ENCODE data around the gene DSTN.

The DSTN gene

DNA sequence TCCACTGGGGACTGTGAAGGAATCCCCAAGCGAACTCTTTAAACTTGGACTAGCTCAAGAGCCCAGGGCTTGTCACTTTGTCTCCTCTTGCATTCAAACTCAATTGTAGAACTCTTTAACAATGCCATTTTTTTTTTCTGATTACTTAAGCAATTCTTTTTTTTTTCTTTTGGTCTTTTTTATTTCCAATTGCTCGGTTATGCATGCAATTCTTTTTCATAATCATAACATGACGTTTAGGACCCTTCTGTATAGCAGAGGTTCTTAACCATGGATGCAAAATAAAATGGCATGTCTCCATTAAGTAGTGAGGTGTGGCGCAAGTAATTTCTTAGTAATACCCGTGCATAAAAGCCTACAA lies 38.2 kb upstream of the DSTN start:
- Histone ChIP-seq H3K9ac (ENCODE audit: low read depth in 1 of 2, low read length in 2 of 2) (peak overlapping the region; percentile 22 to 51), H3K4me3 (ENCODE audit: low read depth in 1 of 2, low read length in 2 of 2) (peak overlapping the region; percentile 62 to 69), H3K4me1 (ENCODE audit: control insufficient read depth in 1 of 2, insufficient read depth in 2 of 2, low read length in 2 of 2) (peaks cover 6 to 11% of the 10 kb centered on the region in 2 donors), H3K9me3 (ENCODE audit: control insufficient read depth in 1 of 2, low read length in 2 of 2) (no peaks in the 10 kb centered on the region), H3K27ac (ENCODE audit: low read depth, low read length) (no peak overlapping the region), H3K27me3 (ENCODE audit: control insufficient read depth in 1 of 2, insufficient read depth in 2 of 2, low read length in 2 of 2) (peaks cover 0 to 3% of the 10 kb centered on the region in 2 donors), H3K36me3 (ENCODE audit: control insufficient read depth in 1 of 2, insufficient read depth in 2 of 2, low read length in 2 of 2) (no peaks in the 10 kb centered on the region)

DNA sequence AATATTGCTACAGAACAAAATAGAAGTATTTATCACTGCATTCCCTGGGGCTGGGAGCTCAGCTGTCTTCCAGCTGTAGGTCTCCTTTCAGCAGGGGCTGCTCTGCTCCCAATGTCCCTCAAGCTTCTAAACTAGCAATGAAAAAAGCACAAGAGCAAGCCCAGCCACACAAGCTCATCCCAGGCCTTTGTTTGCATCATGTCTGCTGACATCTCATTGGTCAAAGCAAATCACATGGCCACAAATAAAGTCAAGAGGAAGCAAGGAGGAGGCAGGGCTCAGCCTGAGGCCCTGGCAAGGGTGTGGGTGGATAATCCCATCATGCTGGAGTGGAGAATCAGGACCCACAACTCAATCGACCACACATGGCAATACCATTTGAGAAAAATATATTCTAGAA lies 36.5 kb upstream of the DSTN start:
- Histone ChIP-seq H3K4me3 (ENCODE audit: low read depth in 1 of 2, low read length in 2 of 2) (no peak overlapping the region), H3K4me1 (ENCODE audit: control insufficient read depth in 1 of 2, insufficient read depth in 2 of 2, low read length in 2 of 2) (peaks cover 6 to 11% of the 10 kb centered on the region in 2 donors), H3K9me3 (ENCODE audit: control insufficient read depth in 1 of 2, low read length in 2 of 2) (no peaks in the 10 kb centered on the region), H3K27ac (ENCODE audit: low read depth, low read length) (no peak overlapping the region), H3K27me3 (ENCODE audit: control insufficient read depth in 1 of 2, insufficient read depth in 2 of 2, low read length in 2 of 2) (peaks cover 0 to 3% of the 10 kb centered on the region in 2 donors), H3K9ac (ENCODE audit: low read depth in 1 of 2, low read length in 2 of 2) (no peak overlapping the region), H3K36me3 (ENCODE audit: control insufficient read depth in 1 of 2, insufficient read depth in 2 of 2, low read length in 2 of 2) (no peaks in the 10 kb centered on the region)

DNA sequence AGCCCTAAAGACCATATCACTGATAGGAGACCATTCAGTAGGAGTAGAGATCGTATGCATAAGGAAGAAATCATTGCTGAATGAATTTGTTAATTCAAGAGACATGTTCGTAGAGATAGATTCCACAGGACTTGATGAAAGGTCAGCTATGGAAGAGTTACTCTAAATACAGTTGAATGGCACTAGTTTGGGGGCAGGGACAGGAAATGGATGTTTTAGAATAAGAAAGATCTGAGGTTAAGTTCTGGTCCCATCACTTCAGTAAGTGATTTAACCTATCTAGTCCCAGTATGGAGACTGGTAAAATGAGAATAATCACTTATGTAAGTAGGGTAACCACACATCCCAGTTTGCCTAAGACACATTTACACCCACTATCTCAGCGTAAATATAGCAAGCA lies 35.8 kb upstream of the DSTN start:
- Histone ChIP-seq H3K27ac (ENCODE audit: low read depth, low read length) (no peak overlapping the region), H3K4me3 (ENCODE audit: low read depth in 1 of 2, low read length in 2 of 2) (no peak overlapping the region), H3K9ac (ENCODE audit: low read depth in 1 of 2, low read length in 2 of 2) (no peak overlapping the region), H3K4me1 (ENCODE audit: control insufficient read depth in 1 of 2, insufficient read depth in 2 of 2, low read length in 2 of 2) (peaks cover 6 to 11% of the 10 kb centered on the region in 2 donors), H3K27me3 (ENCODE audit: control insufficient read depth in 1 of 2, insufficient read depth in 2 of 2, low read length in 2 of 2) (peaks cover 0 to 3% of the 10 kb centered on the region in 2 donors), H3K9me3 (ENCODE audit: control insufficient read depth in 1 of 2, low read length in 2 of 2) (no peaks in the 10 kb centered on the region), H3K36me3 (ENCODE audit: control insufficient read depth in 1 of 2, insufficient read depth in 2 of 2, low read length in 2 of 2) (no peaks in the 10 kb centered on the region)

DNA sequence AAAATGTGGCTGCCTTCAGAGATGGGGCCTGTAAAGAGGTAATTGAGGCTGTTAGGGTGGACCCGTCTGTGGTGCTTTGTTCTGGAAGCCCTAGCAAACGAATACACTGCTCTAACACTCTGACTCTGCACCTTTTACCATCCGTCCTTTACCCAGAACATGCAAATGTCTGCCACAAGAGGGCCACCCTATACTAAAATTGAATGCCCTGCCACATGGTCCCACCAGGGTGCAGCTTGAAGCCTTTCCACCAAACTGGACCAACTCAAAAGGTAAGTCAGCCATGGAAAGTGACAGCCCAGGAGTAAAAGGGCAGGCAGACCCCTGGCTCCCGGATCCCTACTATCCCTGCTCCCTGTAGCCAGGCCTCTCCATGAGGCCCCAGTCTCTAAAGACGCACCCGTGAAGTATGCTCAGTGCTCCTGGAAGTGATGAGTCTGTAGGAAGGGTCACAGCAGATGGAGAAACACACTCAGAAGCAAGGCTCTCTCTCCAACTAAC lies 32.9 kb upstream of the DSTN start:
- Histone ChIP-seq H3K4me3 (ENCODE audit: low read depth in 1 of 2, low read length in 2 of 2) (no peak overlapping the region), H3K9ac (ENCODE audit: low read depth in 1 of 2, low read length in 2 of 2) (no peak overlapping the region), H3K4me1 (ENCODE audit: control insufficient read depth in 1 of 2, insufficient read depth in 2 of 2, low read length in 2 of 2) (peaks cover 0 to under 1% of the 10 kb centered on the region in 2 donors), H3K9me3 (ENCODE audit: control insufficient read depth in 1 of 2, low read length in 2 of 2) (no peaks in the 10 kb centered on the region), H3K27ac (ENCODE audit: low read depth, low read length) (no peak overlapping the region), H3K27me3 (ENCODE audit: control insufficient read depth in 1 of 2, insufficient read depth in 2 of 2, low read length in 2 of 2) (peaks cover 0 to 2% of the 10 kb centered on the region in 2 donors), H3K36me3 (ENCODE audit: control insufficient read depth in 1 of 2, insufficient read depth in 2 of 2, low read length in 2 of 2) (no peaks in the 10 kb centered on the region)

DNA sequence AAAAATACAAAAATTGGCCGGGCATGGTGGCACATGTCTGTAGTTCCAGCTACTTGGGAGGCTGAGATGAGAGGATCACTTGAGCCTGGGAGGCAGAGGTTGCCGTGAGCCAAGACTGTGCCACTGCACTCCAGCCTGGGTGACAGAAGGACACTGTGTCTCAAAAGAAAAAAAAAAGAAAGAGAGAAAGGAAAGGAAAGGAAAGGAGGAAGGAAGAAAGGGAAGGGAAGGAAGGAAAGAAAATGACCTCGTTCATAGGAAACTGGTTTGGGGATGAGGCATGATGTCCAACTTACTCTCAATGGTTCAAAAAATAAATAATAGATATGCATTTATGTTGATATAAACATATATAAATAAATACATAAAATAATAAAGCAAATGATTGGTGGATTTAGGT lies 31.9 kb upstream of the DSTN start:
- Histone ChIP-seq H3K4me1 (ENCODE audit: control insufficient read depth in 1 of 2, insufficient read depth in 2 of 2, low read length in 2 of 2) (no peaks in the 10 kb centered on the region), H3K27me3 (ENCODE audit: control insufficient read depth in 1 of 2, insufficient read depth in 2 of 2, low read length in 2 of 2) (peaks cover 0 to 2% of the 10 kb centered on the region in 2 donors), H3K27ac (ENCODE audit: low read depth, low read length) (no peak overlapping the region), H3K4me3 (ENCODE audit: low read depth in 1 of 2, low read length in 2 of 2) (no peak overlapping the region), H3K36me3 (ENCODE audit: control insufficient read depth in 1 of 2, insufficient read depth in 2 of 2, low read length in 2 of 2) (no peaks in the 10 kb centered on the region), H3K9me3 (ENCODE audit: control insufficient read depth in 1 of 2, low read length in 2 of 2) (no peaks in the 10 kb centered on the region), H3K9ac (ENCODE audit: low read depth in 1 of 2, low read length in 2 of 2) (no peak overlapping the region)

DNA sequence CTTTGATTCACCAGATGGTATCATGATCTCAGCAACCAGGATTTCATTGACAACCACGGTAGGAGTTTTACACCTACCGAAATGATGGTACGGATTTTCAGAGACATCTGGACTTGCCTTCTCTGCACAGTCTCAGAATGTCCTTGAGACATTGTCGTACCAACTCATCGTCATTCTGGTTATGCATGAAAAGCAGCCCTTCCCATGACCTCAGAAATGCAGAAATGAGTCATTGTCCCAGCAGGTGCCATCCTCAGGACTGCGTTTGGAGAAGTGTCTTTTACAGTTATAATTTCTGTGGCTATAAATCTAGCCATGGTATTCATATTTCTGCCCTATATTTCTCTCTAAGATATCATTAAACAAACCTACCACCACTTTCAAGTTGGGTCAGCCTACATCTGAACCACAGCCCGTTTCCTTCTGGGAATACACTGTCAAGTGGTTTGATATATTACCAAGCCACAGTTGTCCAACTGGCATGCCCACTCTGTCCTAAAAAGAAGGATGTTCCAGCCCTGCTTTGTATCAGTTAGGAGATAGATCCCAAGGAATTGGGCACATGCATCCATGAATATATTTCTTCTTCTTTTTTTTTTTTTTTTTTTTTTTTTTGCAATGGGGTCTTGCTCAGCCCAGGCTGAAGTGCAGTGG lies 31.2 kb upstream of the DSTN start:
- H3K36me3 ChIP-seq (ENCODE audit: control insufficient read depth in 1 of 2, insufficient read depth in 2 of 2, low read length in 2 of 2), result no peaks in the 10 kb centered on the region
- H3K4me1 ChIP-seq (ENCODE audit: control insufficient read depth in 1 of 2, insufficient read depth in 2 of 2, low read length in 2 of 2), result no peaks in the 10 kb centered on the region
- peaks cover 0 to 2% of the 10 kb centered on the region in 2 donors for H3K27me3 ChIP-seq (ENCODE audit: control insufficient read depth in 1 of 2, insufficient read depth in 2 of 2, low read length in 2 of 2)
- no peak overlapping the region for H3K9ac ChIP-seq (ENCODE audit: low read depth in 1 of 2, low read length in 2 of 2)
- no peak overlapping the region for H3K27ac ChIP-seq (ENCODE audit: low read depth, low read length)
- H3K4me3 ChIP-seq (ENCODE audit: low read depth in 1 of 2, low read length in 2 of 2), result no peak overlapping the region
- H3K9me3 ChIP-seq (ENCODE audit: control insufficient read depth in 1 of 2, low read length in 2 of 2), result no peaks in the 10 kb centered on the region

DNA sequence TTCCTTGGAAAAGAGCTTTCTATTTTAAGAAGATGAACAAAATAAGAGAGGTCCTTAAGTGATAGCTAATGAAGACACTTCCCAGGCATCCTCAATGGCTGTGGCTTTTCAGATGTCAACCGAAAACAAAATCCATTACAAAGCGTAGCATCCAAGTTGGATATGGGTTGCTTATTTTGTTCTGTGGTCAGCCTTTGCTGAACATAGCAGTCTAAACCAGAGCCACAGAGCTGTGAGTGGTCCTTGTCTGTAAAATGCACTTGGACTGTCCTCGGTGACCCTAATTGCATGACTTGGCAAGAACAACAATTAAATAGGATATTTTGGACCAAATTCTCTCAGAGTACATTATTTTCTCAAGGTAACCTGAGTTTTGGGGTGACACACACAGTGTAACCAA lies 28.3 kb upstream of the DSTN start:
- Histone ChIP-seq H3K27ac (ENCODE audit: low read depth, low read length) (no peak overlapping the region), H3K9ac (ENCODE audit: low read depth in 1 of 2, low read length in 2 of 2) (no peak overlapping the region), H3K36me3 (ENCODE audit: control insufficient read depth in 1 of 2, insufficient read depth in 2 of 2, low read length in 2 of 2) (no peaks in the 10 kb centered on the region), H3K9me3 (ENCODE audit: control insufficient read depth in 1 of 2, low read length in 2 of 2) (no peaks in the 10 kb centered on the region), H3K27me3 (ENCODE audit: control insufficient read depth in 1 of 2, insufficient read depth in 2 of 2, low read length in 2 of 2) (peaks cover 0 to 4% of the 10 kb centered on the region in 2 donors), H3K4me1 (ENCODE audit: control insufficient read depth in 1 of 2, insufficient read depth in 2 of 2, low read length in 2 of 2) (no peaks in the 10 kb centered on the region), H3K4me3 (ENCODE audit: low read depth in 1 of 2, low read length in 2 of 2) (no peak overlapping the region)

DNA sequence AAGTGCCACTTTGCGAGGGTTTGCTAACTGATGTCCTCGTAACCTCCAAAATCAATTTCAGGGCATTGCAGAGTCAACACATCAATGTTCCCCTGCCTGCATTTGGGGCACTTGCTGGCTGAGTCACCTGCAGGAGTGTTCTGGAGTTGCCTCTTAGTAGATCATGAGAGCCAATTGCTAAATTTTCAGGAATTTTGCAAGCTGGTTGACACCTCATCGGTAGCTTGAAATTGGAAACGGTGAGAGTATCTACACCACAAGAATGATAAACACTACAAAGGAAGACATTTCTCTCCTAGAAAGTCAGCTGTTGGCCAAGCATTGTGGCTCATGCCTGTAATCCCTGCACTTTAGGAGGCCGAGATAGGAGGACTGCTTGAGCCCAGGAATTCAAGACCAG lies 27.9 kb upstream of the DSTN start:
- no peak overlapping the region for H3K9ac ChIP-seq (ENCODE audit: low read depth in 1 of 2, low read length in 2 of 2)
- peaks cover 0 to 4% of the 10 kb centered on the region in 2 donors for H3K27me3 ChIP-seq (ENCODE audit: control insufficient read depth in 1 of 2, insufficient read depth in 2 of 2, low read length in 2 of 2)
- H3K4me1 ChIP-seq (ENCODE audit: control insufficient read depth in 1 of 2, insufficient read depth in 2 of 2, low read length in 2 of 2), result no peaks in the 10 kb centered on the region
- no peaks in the 10 kb centered on the region for H3K36me3 ChIP-seq (ENCODE audit: control insufficient read depth in 1 of 2, insufficient read depth in 2 of 2, low read length in 2 of 2)
- no peak overlapping the region for H3K4me3 ChIP-seq (ENCODE audit: low read depth in 1 of 2, low read length in 2 of 2)
- no peaks in the 10 kb centered on the region for H3K9me3 ChIP-seq (ENCODE audit: control insufficient read depth in 1 of 2, low read length in 2 of 2)
- no peak overlapping the region for H3K27ac ChIP-seq (ENCODE audit: low read depth, low read length)

DNA sequence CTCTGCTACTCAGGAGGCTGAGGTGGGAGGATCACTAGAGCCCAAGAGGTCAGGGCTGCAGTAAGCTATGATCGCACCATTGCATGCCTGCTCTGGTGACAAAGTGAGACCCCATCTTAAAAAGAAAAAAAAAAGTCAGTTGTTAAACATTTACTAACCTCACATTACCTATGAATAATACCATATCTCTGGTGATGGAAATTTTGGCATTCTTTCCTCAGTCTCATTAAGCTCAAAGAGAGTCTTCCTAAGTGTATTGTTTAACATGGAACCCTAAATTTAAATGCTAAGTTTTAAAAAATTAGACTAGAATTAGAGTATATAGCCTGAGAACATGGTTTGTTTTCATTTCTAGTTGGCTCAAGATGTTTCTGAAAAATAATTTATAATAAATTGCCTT lies 27.4 kb upstream of the DSTN start:
- no peak overlapping the region for H3K27ac ChIP-seq (ENCODE audit: low read depth, low read length)
- no peaks in the 10 kb centered on the region for H3K4me1 ChIP-seq (ENCODE audit: control insufficient read depth in 1 of 2, insufficient read depth in 2 of 2, low read length in 2 of 2)
- H3K36me3 ChIP-seq (ENCODE audit: control insufficient read depth in 1 of 2, insufficient read depth in 2 of 2, low read length in 2 of 2), result no peaks in the 10 kb centered on the region
- no peak overlapping the region for H3K4me3 ChIP-seq (ENCODE audit: low read depth in 1 of 2, low read length in 2 of 2)
- H3K9me3 ChIP-seq (ENCODE audit: control insufficient read depth in 1 of 2, low read length in 2 of 2), result no peaks in the 10 kb centered on the region
- H3K9ac ChIP-seq (ENCODE audit: low read depth in 1 of 2, low read length in 2 of 2), result no peak overlapping the region
- peaks cover 0 to 4% of the 10 kb centered on the region in 2 donors for H3K27me3 ChIP-seq (ENCODE audit: control insufficient read depth in 1 of 2, insufficient read depth in 2 of 2, low read length in 2 of 2)

DNA sequence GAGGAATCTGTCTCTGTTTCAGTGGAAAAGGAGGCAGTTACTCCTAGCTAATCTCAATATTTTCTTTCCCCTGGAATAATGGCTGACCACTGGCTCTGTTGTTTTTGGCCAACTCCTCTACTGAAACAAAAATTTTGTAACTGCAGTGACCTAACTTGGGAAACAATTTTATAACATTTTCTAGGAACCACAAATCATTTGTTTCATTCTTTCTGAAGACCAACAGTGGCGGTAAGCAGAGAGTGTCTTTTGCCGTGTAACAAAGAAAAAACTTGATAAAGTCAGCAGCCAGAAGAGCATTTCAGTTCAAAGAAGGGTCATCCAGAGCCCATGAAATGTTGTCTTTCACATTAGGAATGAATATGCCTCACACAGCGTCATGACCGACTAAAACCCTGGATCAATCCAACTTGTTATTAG lies 26.9 kb upstream of the DSTN start:
- Histone ChIP-seq H3K27ac (ENCODE audit: low read depth, low read length) (no peak overlapping the region), H3K4me3 (ENCODE audit: low read depth in 1 of 2, low read length in 2 of 2) (no peak overlapping the region), H3K27me3 (ENCODE audit: control insufficient read depth in 1 of 2, insufficient read depth in 2 of 2, low read length in 2 of 2) (peaks cover 0 to 4% of the 10 kb centered on the region in 2 donors), H3K36me3 (ENCODE audit: control insufficient read depth in 1 of 2, insufficient read depth in 2 of 2, low read length in 2 of 2) (no peaks in the 10 kb centered on the region), H3K9ac (ENCODE audit: low read depth in 1 of 2, low read length in 2 of 2) (no peak overlapping the region), H3K4me1 (ENCODE audit: control insufficient read depth in 1 of 2, insufficient read depth in 2 of 2, low read length in 2 of 2) (no peaks in the 10 kb centered on the region), H3K9me3 (ENCODE audit: control insufficient read depth in 1 of 2, low read length in 2 of 2) (no peaks in the 10 kb centered on the region)

All from duodenal mucosa (tissue), 2 donors.